GM21447 (cell line): ENCODE data around the gene POC5.
"Not testable (repeated sequence)": the region's sequence is repeated elsewhere in the genome, so short reads cannot be mapped to it uniquely, and the experiment has no call there.

ENCODE experiments used
- ATAC-seq: cut with Tn5 transposase; IDR thresholded peaks from one replicate; pipeline ENCODE4 v1.9.1; 2021; ENCODE audit not compliant: unreplicated experiment

POC5 gene

DNA sequence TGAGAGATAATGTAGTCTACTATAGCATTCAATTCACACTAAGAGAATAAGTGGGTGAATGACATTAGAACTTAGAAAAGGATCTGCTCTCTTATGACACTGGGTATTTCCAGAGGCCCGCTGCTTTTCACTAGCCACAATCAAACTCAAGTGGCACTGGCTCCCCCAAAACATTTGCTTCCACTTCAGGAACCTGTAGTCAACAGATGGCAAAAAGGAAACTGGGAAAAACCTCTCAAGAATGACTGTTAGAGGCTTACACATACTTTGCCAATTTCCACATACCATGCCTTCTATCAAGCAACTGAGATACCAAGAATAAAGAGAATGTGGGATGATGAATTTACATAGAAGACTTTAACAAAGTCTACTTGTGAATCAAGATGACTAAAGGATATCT, 11.2 kb downstream of the POC5 start:
- no peak for ATAC-seq

DNA sequence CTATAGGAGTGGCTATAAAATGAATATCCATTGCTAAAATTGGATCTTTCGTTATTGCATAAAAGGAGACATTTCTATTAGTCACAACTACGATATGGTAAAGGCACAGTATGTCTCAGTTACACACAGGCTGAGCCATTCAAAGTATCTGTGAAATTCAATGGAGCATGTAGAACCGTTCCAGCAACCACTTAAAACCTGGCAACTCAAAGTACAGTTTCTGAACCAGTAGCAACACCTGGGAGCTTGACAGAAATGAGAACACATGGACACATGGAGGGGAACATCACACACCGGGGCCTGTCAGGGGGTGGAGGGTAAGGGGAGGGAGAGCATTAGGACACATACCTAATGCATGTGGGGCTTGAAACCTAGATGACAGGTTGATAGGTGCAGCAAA, 15.4 kb downstream of the POC5 start:
- no peak for ATAC-seq

DNA sequence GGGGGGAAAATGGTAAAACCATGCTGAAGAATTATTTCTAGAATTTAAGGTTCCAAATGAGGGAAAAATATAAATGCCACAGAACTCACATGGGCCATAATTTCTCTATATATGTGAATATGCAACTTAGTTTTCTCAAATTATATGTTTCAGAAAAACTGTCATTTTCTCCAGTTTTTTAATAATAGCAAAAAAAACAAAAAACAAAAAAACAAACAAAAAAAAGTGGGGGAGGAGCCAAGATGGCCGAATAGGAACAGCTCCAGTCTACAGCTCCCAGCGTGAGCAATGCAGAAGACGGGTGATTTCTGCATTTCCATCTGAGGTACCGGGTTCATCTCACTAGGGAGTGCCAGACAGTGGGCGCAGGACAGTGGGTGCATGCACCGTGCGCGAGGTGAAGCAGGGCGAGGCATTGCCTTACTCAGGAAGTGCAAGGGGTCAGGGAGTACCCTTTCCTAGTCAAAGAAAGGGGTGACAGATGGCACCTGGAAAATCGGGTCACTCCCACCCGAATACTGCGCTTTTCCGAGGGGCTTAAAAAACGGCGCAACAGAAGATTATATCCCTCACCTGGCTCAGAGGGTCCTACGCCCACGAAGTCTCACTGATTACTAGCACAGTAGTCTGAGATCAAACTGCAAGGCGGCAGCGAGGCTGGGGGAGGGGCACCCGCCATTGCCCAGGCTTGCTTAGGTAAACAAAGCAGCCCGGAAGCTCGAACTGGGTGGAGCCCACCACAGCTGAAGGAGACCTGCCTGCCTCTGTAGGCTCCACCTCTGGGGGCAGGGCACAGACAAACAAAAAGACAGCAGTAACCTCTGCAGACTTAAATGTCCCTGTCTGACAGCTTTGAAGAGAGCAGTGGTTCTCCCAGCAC, 21.5 kb downstream of the POC5 start:
- ATAC-seq: not testable (repeated sequence)

DNA sequence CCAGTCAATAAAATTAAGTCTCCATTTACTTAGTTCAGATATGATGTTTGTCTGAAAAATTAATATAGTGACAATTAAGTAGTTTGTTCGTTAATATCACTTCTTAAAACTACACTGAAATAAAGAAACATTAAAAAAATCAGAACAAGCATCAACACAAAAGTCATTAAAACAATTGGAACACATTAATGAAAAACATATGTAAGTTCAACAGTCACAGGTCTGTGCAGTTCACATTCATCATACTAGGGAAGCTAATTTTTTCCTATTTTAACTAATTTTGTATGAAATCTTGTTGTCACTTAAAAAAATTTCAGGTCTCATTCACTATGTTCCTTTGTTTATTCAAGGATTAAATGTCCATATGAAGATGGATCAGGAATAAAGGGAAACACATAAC, 22.5 kb downstream of the POC5 start:
- no peak for ATAC-seq

DNA sequence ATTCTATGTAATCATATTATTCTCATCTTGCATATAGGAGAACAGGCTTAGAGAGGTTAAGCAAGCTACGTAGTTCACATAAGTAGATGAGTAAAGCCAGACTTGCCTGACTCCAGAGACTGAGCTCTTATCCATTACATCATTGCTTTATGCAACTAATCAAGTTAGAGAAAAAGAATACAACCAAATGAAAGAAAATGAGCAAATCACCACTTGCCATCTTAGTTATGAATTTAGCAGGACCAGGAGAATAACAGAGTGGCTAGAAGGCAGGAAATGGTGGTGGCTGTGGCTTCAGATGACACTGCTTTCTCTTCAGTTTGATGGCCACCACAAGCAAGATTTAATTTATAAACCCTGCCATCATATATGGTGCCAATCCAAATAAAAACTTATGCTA, 26.6 kb downstream of the POC5 start:
- ATAC-seq: no peak

DNA sequence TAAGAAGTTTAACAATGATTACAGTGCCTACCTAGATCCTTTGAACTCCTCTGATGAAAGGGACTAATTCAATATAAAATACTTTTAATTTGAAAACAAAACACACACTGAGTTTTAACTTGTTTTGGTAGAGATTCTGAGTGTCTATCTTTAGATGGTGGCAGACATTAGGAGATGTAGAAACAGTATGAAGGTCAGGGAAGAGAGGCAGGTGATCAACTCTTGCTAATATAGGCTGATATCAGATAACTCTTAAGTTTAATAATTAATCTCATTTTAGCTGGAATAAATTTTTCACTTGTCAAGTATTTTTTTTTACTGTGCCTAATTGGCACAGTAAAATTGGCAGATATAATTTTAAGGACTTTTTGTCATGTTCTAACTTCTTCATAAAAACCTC, 30.8 kb downstream of the POC5 start:
- no peak for ATAC-seq

DNA sequence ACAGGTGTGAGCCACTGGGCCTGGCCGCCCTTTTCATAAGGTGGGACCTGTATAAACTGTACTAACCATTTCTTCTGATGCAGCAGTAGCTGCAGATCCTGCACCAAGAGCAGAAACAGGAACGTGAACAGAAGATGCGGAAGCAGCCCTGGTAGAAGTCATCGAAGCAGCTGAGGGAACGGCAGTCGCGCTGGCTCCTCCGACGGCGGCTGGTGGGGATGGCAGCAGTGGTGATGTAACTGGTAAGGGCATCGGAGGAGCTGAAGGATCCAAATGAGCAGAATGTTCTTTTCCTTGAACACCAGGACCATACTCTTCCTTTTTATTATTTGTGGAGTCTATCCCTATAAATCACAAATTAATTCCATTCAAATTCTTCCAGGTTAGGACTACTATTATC, 32.1 kb downstream of the POC5 start:
- ATAC-seq: no peak

DNA sequence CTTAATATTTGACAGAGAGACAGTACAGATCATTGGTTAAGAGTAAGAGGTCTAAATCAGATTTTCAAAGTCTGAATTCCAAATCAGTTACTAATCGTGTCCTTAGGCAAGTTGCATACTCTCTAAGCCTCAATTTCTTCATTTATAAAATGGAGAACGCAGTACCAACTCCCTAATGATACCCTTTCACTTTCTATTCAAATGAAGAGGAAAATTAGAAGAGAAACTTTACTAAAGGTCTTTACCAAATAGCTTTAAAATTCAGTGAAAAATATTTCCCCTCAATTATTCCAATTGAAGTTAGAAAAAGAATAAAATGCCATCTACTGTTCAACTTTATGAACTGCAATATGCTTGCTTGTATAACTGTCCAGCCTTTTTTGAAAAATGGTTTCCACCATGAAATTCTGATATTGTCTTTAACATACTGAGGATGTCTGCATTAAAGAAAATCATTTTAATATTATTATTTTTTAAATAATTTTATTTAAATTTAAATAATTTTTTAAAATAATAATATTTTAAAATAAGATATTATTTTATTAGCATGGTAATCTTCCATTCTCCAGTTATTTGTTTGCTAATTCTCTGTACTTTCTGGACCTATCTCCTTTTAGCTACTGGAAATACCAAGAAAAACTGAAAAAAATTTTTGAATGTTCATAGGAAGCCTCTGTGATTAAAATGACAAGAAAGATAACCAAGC, 36.0 kb downstream of the POC5 start:
- no peak for ATAC-seq

DNA sequence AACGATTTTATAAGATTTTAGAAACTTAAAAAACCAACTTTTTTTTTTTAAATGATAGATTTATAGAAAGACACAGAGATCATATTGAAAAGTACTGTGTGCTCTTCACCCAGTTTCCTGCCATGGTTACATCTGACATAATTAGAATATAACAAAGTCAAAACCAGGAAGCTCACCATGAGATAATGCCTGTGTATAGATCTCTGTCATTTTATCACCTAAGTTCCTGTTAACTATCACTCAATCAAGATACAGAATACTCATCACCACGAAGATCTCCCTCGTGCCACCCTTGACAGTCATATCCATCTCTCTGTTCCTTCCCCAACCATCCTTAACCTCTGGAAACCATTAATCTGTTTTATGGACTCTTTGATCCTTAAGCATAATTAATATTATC, 39.1 kb downstream of the POC5 start:
- ATAC-seq: no peak

DNA sequence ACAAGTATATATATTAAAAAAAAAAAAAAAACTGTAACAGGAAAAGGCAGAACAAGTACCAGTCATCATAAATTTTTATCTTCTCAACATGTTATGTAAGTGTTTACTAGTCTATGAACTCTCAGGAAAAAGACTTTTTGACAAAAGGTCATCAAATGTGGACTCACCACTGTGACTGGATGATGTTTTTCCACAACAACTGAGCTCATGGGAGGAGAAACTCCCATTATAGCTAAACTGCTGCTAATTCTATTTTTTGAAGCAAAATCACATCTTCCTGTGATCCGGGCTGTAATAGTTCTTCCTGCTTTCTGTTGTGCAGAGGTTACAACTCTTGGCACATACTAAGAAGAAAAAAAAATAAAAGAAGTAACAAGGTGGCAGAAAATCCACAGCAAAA, 39.6 kb downstream of the POC5 start:
- no peak for ATAC-seq

DNA sequence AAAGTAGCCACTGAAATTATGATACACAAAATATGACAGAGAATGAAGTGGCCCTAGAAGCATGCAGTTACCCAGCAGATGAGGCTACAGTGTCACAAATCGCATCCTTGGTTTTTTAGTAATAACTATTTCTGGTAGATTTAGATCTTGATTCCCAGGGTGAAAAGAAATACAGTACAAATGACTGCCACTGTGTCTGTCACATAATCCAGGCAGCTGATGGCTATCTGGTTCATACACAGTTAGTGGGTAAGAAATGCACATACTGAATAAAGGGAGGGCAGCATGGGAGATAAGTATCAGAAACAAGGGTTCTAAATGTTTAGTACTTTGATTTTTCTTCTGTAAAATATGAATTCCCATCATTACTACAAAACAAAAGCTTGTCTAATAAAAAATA, 41.5 kb downstream of the POC5 start:
- no peak for ATAC-seq

DNA sequence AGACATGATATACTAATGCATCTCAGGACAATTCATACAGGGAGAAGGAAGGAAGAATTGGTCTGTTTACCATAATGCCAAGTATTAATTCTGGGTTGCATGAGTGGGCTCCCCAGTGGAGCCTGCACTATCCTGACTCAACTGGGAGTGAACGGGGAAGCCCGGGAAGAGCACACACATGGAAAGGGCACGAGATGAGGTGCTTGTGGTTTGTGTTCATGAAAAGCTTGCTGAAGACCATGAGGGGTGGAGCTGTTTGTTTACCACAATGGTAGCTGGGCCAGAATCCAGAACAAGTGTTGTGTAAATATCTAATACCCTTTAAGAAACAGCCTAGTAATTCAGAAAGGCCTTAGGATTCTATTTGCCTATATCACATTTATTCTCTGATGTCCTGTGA, 44.6 kb downstream of the POC5 start:
- no peak for ATAC-seq

DNA sequence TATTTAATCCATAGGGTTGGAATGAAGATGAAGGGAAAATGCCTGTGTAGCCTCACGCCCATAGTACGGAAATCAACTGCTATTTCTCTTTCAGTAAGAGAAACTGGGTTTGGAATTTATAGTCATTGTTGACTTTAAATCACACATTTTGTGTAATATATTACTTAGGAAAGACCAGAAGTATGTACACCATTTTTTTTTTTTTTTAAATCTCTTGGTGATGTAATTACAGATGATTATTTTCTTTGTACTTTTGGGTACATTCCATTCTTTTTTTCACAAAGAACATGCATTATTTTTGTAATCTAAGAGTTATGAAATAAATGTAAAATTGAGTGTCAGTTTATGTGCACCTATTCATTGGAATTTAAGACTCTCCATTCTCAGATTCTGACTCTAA, 45.7 kb downstream of the POC5 start:
- no peak for ATAC-seq

DNA sequence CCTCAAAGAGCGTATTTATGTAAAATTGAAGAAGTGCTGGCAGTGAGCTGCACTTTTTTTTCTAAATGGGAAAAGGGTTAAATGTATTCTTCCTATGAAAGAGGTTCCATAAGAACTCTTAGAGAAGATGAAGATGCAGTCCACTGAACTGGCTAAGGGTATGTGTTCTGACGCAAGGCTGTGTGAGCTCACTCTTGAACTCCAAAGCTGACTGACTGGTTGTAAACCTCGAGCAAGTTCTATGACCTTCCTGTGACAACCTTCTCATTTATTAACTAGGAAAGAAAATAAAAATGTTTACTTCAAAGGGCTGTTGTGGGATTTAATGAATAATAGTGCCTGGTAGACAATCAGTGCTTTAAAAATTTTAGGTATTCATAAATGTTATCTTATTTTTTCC, 46.7 kb downstream of the POC5 start:
- ATAC-seq: no peak

DNA sequence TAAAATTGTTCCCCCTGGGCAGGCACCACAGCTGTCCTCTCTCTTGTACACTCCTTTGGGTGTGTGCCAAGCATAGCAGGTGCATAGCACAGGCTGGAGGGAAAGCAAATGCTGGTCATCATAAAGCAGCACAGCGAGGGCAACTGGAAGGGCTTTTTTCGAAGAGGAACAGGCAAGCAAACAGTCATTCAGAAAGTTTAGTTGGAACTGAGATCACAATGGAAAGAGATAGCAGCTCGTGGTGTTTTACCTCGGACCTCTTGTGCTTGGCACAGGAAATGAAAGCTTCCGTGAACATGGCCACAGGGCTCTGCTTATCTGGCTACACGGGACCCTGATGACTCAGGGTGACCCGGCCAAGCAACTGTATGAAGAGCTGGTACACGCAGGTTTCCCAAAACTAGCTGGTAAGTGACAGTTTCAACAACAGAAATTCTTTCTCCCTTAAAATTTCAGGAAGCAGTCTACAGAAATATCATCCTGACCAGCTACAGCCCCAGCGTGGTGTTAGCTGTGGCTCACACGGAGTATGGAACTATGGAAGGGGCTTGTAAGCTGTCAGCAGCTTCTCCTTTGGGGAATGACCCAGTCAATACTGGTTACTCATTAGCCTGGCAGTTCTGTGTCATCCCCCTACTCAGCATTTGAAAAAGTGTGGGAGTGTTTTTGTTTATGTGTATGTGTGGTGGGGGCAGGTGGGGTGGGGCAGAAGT, 48.1 kb downstream of the POC5 start:
- peak; percentile 95 for ATAC-seq

DNA sequence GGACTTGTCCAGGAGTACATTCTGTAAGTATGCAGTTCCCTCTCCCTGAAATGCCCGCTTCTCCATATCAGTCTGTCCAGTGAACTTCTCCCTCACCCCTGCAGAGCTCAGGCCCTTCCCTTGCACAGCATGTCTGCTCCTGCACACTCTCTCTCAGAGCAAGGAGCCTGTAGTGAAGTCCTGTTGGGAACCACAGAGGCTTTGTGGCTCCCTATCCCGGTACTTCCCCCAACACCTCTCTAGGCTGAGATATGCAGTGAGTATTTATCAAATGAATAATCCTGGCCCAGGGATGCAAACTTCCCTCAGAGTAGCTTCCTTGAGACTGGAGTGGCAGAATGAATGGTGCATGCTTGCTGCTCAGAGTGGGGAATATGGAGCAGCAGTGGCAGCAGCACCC, 48.8 kb downstream of the POC5 start:
- peak; percentile 8 for ATAC-seq

DNA sequence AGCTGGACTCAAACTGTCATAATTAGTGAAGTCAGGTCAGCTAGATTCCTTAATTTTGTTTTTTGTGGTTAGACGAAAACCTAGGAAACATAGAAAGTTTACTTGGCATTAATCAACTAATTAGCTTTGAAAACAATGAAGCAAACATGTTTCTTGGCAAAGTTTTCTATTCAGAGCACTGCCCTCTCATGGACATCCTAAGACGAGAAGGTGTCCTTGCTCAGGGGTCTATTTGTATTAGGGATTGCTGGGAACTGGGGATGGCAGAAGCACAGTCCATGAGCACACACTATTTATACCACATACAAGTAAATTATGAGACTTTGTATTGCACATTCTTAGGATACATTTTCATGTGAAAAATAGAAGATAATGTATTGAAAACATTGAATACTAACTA, 49.7 kb downstream of the POC5 start:
- ATAC-seq: no peak

DNA sequence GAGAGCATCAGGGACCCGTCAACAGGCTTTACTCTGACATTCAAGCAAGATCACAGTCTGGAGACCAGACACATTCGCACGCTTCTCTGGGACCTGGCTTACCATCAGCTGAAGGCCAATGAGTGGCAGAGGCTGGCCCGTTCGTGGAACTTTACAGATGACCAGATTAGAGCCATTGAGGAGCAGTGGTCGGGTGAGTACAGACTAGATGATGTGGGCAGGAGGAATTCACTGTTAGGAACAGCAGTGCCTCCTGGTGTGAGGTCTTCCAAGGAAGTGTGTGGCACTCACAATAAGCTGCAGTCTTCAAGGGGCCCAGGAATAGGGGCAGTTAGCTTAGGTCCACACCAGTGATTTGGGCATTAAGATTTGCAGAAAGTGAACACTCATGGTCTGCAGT, 50.4 kb downstream of the POC5 start:
- no peak for ATAC-seq

DNA sequence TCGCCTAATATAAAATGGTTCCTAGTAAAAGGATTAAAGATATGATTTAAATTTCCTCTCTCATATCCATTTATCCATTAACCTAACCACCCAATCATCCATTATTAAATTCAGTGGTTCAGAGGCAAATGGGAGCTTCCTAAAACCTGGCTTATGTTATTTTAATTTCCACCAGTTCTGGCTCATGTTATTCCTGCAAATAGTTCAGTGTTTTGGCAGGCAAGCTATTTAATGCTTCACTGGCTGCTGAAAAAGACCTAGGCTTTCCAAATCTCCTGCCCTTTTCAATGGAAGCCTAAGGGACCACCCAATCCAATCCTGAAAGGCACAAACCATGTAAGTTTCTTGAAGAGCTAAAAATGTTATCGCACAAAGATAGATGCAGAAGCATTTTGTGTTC, 52.3 kb downstream of the POC5 start:
- no peak for ATAC-seq

DNA sequence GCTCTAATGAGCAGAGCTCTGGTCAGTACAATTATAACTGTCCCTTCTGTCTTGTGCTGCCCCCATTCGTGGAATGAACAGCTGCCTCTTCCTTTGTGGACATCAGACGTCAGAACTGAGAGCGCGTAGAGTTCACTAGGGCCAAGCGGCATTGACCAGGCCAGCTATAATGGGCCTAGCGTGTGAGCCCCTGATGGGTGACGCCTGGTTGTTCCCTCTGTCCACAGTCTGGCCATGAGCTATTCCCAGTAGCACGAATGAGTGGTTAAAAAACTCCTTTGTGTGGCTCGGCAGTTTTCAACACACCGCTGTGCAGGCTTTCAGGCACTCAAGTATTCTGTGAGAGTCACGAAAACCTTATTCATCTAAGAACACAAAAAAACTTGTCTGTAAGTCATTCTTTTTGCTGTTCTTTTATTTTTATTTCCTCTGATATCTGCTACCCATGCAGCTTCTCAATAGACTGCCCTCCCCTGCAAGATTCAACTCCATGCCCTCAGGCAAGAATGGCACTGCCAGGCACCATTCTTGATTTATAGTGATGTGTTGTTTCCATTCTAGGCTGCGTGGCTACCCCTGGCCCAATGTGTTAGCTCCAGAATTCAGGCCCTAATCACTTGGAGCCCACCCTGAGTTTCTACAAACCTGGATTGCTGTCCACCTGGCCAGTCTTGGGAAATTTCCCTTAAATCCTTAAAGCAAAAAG, 53.5 kb downstream of the POC5 start:
- ATAC-seq: no peak

DNA sequence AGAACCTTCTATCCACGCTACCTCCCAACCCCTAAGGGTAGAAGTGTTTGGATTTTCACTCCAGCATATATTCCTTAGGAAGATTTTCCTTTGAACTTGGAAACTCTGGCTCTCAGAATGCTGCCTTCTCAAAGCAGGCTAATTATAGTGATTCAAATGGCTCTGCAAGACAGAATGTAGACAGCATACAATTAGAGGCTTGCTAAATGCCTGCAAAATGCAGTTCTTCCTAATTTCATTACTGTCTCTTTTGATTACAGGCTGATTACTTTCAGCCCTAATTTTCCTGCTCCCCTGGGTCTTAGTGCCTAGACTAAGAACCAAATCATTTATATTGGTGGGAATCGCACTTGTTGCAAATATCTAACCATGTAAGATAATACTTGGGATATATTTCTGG, 55.2 kb downstream of the POC5 start:
- no peak for ATAC-seq
